ENCODE results near the gene C5orf46.
"Not testable (repeated sequence)": the region's sequence is repeated elsewhere in the genome, so short reads cannot be mapped to it uniquely, and the experiment has no call there.

C5orf46 gene

DNA sequence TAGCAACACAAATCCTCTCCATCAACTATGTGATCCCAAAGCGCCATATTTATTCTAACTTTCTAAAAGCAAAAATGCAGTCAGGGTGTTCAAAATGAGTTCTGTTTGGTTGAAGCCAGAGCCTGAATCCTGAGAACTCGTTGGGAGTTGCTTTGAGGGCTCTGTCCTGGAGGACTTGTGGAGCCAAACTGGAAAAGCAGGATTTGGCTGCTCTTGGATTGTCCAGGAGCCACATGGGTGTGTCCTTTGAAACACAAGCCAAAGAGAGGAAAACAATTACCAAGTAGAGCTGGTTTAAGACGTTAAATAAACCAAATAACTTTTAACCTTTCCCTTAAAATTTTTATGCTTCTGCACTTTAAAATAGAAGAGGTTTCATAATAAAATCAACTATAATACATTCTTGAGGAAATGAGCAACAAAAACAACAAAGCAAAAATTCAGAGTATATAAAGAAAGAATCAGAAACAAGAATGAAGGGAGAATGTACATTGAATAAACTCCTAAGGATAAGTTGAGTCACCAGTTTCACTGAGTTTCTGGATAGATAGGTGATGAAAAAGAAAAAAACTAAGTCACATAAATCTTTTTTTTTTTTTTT, 13.5 kb downstream of the C5orf46 start:
- no peak for DNase-seq

DNA sequence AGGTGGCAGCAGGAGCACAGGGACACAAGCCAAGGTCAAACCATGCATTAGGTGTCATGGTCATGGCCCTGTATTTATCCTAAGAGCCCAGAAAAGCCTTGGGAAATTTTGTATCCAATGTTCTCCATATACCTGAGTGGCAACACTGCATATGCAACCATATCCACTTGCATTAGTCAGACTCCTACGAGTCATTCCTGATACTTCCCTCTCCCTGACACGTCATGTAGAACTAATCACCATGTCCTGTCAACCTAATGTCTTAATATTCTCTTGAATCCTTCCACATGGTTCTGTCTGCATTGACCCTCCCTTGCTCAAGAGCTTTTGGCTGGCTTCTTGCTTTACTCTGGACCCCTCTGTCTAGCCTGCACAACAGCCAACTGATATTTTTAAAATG, 18.4 kb downstream of the C5orf46 start:
- DNase-seq, result no peak

DNA sequence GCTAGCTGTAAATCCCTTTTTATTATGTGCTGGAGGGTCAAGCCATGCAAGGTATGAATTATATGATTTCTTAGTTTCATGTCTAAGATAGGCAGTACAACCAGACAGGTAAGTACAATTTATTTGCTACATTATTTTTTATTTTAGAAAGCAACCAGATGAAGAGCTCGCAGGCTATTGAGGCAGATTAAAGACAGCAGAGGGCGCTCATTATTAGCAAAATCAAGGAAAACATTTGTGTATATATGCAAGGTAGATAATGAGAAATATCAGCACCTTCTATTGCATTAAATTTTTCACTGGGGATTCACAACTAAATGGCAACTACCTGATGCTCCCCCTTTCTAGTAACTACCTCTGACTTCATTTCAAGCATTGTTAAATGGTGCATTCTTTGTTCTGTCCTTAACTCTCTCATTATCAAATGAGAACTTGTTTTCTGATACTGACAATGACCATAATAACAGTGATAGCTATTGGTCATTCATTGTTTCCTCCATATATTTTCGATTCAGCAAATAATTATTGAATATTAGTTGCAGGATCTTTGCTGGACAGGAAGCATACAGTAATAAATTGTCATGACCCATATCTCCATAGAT, 19.2 kb downstream of the C5orf46 start:
- no peak for DNase-seq

DNA sequence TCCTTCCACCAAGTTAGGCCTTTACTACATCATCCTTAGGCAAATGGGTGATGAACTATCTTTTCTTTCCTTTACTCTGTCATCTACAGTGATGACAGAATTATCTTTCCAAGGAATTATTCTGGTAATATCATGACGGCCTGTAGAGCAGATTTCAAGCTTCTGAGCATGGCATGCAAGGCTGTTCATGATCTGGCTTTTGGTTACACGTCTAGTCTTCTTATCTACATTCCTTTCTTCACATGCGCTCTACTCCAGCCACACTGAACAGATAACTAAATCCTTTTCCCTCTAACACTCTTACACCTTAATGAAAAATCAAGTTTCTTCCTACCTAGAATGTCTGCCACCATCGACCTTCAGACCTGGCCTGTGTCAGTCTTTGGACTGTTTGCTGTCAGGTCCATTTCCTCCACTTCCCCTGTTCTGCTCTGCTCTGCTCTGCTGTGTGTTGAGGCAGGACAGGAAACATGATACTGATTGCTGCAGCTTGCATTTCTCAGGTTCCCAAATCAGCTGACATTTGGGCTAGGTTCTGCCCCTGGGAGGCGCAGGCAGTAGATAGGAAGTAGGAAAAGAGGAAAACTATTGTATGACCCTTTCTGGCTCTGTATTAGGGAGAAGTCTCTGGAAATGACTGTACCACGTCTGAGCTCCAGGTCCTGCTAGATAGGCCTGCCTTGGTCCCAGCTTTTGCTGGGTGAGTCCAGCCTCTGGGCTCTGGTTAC, 23.6 kb downstream of the C5orf46 start:
- DNase-seq, result no peak

DNA sequence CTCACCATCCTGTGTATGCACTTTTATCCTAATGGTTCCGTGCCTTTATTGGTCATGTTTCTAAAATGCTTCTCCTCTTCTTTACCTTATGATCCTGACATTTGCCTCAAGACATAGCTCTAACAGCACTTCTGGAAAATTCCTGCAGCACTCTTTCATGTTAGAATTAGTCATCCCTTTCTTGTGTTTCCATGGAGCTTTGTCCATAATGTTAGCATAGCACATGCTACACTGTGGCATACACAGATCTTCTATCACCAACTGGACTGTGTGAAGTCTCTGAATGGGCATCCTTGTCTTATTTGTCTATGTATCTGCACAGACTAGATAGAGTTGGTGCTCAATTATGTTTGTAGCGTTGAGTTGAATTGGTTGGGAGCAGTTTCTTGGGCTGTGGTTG, 25.9 kb downstream of the C5orf46 start:
- DNase-seq, result no peak

DNA sequence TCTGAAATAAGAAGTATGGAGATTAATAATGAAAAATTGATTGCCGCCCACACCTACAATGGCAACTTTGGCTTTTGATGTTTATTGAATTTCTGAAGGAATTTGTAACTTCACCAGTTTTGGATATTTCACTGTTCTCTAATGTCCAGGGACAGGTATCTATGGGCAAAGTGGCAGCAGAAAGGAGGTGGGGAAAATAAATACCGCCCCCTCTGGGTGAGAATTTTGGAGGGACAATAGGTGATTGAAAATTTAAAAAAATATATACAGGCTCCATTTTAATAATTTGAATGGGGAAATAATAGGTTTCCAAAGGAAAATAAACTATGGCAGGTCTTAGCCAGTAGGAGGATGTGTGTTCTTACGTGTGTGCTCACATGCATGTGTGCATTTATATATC, 26.6 kb downstream of the C5orf46 start:
- no peak for DNase-seq

DNA sequence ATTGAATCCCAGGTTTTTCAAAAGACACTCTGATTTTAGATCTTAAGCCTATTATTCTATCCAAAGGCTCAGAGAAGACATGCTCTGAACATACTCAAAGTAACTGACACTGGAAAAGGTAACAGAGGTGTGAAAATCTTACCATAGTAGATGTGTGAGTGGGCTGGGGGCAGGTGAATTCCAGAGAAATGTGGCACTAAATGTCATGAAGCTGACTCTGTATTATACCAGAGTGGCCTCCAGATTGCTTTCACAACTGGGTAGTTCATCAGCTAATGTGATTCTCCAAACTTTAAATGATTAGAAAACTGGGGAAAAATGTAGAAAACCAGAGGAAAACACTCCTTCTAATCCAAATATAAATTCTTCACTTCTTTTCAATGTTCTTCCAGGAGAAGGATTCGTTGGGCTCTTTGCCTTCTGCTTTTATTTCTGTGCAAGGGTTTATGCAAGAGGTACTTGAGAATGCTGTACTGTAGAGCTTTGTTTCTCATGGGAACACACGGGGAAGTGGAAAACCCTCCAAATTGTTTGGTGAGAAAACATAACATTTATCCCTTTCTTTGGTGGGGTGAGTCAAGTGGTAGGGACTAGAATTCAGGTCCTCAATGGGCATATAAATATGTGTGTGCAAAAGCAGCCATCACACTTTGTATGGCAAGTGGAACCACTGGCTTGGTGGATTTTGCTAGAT, 28.1 kb downstream of the C5orf46 start, which contains the start of gene SCGB3A2:
SCGB3A2 (plus strand) TSS at position 646 of the 694 bp plus-strand sequence. CDS start 93 bp downstream, outside the sequence.
- no peak for DNase-seq

DNA sequence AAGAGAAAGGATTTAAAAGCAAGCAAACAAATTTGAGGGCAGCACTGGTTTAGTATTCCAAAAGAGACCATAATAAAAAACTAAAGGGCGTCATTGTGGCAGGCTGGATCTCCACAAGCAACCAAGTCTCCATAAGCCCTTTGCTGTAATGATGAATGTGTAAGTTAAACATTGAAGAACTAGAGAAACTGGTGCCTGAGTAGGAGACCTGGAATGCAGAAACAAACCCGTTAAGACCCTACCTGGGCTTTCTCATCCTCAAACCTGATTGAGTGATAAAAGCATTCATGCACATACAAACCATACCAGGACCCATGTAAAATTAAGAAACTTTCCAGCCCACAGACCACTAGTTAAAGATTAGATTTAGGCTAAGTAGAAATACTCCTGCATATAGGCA, 29.7 kb downstream of the C5orf46 start:
- no peak for DNase-seq

DNA sequence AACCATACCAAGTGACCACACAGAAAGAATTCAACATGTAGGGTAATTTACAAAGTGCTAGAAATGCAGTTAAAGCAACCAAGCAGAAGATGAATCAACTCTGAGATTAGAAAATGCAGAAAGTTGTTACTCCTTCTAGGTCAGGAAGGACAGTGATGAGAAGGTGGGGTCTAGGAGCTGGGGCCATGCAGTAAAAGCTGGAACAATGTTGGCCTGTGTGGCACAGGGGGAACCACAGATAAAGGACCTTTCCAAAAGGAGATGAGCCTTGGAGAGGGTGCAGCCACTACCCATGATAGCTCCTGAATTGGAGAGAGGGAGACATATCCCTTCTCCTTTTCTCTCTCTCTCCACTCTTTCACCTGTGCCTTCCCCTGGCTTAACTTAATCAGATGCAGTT, 30.2 kb downstream of the C5orf46 start:
- no peak for DNase-seq

DNA sequence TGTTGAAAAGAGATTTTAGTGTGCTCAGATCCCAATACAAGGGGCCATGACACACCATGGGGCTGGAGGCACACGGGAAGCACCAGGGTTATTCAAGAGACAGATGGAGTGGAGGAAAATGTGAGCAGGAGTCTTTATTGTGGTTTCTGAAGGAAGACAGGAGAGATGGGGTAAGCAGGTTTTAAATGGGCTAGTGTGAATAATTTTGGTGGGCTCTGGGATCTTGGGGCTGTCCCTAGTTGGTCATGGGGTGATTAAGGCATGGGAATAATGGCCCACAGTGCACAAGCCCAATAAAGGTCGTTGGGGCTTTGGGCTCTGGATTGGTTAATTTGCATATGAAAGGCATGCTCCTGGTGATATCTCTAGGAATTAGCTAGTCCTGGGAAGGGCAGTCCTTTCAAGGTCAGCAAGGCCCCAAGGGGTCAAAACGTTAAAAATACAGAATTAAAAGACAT, 31.4 kb downstream of the C5orf46 start:
- DNase-seq, result no peak

DNA sequence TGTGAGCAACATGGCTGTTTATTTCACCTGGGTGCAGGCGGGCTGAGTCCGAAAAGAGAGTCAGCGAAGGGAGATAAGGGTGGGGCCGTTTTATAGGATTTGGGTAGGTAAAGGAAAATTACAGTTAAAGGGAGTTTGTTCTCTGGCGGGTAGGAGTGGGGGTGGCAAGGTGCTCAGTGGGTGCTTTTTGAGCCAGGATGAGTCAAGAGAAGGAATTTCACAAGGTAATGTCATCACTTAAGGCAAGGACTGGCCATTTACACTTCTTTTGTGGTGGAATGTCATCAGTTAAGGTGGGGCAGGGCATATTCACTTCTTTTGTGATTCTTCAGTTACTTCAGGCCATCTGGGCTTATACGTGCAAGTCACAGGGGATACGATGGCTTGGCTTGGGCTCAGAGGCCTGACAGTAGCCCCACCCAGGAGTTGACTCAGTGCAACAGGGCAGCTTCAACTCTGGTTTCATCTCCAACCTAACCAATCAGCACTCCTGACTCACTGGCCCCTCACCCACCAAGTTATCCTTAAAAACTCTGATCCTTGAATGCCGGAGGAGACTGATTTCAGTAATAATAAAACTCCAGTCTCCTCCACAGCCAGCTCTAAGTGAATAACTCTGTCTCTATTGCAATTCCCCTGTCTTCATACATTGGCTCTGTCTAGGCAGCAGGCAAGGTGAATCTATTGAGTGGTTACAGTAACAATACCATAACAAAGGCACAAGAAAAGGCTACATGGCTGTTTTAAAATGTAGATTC, 32.0 kb downstream of the C5orf46 start:
- DNase-seq, result not testable (repeated sequence)

DNA sequence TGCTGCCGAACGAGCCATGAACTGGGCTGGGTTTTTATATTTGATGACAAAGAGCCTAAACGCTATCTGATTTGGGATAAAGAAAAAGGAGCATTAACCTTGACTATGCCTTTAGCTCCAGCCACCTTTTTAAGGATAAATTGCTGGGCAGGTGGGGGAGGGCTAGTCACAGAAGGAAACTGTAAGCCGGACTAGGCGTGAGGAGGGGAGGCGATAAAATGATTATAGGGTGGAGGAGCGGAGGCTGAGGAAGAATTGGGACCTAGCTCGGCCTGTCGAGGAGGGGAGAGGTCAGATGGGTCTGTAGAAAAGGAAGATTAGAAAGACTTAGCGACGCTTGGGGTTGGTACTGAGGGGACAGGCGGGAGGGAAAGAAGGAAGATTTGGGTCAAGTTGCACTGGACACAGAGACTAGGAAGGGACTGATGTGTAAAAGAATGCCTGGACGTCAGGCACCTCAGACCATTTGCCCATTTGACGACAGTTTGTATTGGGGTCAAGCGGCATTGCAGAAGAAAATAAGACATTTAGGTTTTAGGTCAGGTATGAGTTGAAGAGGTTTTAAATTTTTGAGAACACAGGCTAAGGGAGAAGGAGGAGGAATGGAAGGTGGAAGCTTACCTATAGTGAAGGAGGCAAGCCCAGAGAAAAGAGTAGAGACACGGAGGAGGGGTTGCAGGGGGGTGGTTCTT, 33.4 kb downstream of the C5orf46 start:
- DNase-seq, result not testable (repeated sequence)

DNA sequence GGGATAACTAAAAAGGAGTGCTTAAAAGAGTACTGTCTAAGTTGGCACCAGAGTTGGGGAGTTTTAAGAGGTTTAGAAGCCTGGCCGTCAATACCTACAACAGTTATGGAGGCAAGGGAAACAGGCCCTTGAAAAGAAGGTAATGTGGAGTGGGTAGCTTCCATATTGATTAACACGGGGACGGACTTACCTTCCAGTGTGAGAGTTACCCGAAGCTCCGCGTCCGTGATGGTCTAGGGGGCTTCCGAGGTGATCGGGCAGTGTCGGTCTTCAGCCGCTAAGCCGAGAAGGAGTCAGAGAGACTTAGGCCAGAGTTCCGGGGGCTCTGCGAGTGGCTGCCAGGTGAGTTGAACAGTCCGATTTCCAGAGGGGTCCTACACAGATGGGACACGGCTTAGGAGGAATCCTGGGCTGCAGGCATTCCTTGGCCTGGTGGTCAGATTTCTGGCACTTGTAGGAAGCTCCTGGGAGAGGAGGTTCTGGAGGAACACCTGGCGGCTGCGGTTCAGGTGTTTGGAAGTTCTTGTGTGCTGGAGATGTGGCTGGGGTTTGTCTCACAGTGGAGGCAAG, 34.3 kb downstream of the C5orf46 start:
- DNase-seq, result not testable (repeated sequence)

DNA sequence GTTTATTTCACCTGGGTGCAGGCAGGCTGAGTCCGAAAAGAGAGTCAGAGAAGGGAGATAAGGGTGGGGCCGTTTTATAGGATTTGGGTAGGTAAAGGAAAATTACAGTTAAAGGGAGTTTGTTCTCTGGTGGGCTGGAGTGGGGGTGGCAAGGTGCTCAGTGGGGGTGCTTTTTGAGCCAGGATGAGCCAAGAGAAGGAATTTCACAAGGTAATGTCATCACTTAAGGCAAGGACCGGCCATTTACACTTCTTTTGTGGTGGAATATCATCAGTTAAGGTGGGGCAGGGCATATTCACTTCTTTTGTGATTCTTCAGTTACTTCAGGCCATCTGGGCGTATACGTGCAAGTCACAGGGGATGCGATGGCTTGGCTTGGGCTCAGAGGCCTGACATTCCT, 36.4 kb downstream of the C5orf46 start:
- not testable (repeated sequence) for DNase-seq

DNA sequence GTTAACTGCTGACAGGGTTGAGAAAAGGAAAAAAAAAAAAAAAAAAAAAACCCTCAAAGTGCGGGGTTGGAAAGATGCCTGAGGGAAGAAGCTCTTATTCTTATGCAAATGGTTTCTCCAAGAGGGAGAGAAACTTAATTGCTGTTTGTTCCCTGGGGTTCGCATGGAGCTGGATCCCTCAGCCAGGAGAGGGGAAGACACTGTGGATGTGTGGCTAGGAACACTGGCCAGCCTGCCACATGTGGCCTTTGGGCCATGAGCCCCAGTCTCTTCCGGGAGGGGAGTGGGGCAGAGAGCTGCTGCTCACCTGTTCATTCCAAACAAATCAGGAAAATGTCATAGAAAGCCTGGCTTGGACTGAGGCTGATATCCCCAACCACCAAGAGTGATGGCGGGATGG, 37.2 kb downstream of the C5orf46 start:
- no peak for DNase-seq

DNA sequence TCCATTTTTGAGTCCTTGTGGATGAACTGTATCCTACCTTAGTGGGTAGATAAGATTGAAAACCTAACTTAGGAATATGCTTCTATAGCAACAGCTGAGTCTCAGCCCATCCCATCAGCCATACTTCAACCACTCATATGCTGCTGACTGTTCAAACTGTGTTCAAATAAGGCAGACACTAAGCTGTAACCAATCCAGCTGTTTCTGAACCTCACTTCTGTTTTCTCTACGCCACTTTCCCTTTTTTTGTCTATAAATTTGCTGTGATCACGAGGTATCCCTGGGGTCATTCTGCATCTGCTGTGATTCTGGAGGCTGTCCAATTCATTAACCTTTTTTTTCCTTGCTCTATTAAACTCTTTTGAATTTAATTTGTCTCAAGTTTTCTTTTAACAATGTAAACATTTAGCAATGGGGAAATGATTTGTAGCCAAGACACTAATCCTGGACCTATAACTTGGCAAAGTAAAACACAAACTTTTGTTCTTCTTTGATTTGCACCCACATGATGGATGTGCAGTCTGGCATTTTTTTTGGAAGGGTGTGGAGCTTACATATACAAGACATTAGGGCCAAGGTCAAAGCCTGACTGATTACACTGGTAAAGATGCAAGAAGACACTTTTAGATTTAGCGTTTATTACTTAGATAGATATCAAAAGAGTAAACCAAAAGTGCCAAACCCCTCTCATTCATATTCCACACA, 42.7 kb downstream of the C5orf46 start:
- no peak for DNase-seq

DNA sequence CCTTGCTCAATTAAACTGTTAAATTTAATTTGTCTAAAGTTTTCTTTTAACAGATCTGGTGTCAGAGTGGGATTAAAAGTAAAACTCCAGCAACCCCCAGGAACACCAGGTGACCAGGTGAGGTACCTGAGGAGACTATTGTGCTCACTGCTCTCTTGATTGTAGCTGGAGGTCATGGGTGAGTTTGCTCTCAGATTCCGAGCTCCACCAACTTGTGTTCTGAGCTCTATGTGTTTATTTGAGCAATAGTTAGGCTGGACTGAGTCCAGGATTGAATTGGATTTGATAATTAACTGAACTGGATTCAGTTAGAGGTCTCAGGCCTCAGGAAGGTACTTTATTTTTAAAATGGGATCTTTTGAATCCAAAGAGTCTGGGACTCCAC, 45.7 kb downstream of the C5orf46 start:
- no peak for DNase-seq

DNA sequence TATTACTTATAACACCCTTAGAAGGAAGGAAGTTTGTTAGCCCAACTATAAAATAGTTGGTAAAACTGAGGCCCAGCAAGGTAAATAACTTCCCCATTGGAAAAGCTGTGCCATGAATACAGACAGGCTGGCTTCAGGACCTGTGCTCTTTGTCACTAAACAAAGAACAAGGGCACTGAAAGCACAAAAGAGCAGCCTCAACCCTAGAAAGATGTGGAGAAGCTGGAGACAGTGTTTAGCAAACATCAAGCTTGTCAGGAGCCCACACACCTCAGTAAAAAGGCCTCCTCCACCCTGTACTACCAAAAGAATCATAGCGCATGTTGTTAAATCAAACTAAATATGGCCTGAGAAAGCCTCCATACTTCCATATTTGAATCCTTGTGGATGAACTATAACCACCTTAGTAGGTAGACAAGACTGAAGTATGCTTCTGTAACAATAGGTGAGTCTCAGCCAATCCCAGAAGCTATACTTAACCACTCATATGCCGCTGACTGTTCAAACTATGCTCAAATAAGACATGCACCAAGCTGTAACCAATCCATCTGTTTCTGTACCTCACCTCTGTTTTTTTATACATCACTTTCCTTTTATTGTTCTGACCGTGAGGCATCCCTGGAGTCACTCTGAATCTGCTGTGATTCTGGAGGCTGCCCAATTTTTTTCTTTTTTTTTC, 46.2 kb downstream of the C5orf46 start:
- DNase-seq, result no peak

DNA sequence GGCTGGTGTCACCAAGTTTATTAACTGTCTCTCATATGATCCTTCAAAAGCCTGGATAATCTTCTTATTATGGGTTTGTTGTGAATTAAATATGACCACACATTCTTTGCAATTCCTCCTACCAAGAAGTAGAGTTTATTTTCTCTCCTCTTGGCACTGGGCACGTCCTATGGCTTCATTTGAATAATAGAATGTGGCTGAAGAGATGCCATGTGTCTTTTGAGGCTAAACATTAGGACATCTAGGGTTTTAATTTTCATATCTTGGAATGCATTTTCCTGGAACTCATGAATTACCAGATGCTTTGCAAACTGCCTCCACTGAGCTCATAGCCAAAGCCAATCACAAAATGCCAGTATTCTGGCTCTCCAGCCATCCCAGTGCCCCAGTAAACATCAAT, 47.8 kb downstream of the C5orf46 start:
- DNase-seq, result no peak

DNA sequence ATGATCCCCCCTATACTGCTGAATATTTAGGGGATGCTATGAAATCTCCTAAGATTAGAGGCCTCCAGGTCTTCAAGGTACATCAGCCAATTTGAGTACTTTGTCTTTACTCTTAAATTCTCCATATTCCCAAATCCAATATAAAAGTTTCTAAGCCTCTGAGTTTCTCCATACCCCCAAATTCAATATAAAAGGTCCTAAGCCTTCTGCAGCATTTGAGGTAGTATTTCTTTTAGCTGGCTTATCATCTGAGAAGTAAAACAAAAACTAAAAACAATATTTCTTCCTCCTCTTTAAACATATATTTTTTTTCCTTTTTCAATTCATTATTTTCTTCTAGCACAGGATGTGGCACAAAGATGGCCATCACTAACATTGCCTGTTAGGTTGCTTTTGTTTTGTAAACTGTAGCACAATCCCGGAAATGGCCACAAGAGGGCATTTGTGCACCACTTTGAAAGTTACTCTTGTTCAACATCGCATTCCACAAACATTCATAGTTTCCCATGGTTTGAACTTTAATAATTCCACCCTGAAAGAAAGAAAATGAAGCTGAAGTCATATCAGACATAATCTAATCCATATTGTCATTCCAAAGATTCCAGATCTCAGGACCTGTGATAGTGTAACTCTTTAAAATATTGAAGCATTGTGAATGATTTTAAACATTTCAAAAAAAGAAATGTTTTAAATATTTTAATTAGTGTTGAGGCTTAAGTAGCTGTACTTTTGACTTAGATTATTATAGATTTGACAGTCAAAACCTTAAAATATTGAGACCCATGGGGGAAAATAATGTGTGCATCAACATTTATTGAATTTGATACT, 48.8 kb downstream of the C5orf46 start:
- DNase-seq, result peak; percentile 53
